T47D (cell line): ENCODE measurements around the gene UMODL1.

ENCODE experiments used
- DNase-seq, 2 experiments: peaks; one replicate each; pipeline versions ENCODE4 v3.0.0 to v3.0.0-alpha.2; 2011 to 2012; ENCODE audit warnings: low read depth in 1 of 2, low spot score in 1 of 2
- JUND ChIP-seq: IDR thresholded peaks from 2 replicates; pipeline ENCODE4 v1.6.1; 2012; ENCODE audit warnings: low read depth
- in situ Hi-C: cut with HindIII; loops from 2 replicates; pipeline ENCODE4 v1.10.0; 2016; ENCODE audit warnings: low sequenced_read_pairs, low pct_unique_long_range_greater_than_20kb

The UMODL1 gene

DNA sequence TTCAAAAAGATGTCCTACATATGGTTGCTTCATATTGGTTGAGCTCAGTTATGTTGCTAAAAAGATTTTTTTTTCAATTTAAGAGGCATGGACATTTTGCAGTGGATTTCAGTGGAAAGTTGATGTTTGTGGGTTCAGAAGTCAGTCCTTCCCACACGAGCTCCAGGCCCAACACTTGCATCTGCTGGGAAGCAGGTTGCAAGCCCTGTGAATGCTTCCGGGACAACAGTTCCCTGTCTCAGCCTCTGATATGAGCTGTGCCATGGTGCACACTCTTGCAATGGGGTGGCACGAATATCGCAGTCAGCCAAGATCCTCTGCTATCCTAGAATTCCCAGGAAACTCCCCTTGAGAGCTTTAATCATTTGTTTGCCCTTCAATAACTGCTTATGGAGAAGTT is 117.5 kb downstream of the UMODL1 start:
- in situ Hi-C loops, result no loop called here

DNA sequence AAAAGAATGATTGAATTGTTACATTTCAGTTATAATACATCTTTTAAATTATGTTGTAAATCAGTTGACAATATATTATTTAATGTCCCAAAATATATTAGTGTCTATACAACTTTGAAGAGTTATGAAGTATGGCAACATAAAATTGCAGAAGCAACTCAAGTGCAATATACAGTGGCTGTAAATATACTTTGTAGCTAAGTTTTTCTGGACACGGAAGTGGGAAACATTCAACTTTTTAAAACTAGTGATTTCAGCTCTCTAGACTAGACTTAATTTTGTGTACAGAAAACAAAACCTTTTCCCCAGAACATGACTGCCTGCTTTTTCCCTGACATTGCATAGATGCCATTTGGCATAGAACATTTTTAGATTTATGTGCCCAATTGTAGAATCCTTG is 118.3 kb downstream of the UMODL1 start:
- in situ Hi-C loops, result no loop called here
- DNase-seq, result no peak
- no peak for TF ChIP-seq JUND

More for the DNA sequence above, 117.5 kb downstream of the UMODL1 start:
- no peak for TF ChIP-seq JUND
- no peak for DNase-seq

DNA sequence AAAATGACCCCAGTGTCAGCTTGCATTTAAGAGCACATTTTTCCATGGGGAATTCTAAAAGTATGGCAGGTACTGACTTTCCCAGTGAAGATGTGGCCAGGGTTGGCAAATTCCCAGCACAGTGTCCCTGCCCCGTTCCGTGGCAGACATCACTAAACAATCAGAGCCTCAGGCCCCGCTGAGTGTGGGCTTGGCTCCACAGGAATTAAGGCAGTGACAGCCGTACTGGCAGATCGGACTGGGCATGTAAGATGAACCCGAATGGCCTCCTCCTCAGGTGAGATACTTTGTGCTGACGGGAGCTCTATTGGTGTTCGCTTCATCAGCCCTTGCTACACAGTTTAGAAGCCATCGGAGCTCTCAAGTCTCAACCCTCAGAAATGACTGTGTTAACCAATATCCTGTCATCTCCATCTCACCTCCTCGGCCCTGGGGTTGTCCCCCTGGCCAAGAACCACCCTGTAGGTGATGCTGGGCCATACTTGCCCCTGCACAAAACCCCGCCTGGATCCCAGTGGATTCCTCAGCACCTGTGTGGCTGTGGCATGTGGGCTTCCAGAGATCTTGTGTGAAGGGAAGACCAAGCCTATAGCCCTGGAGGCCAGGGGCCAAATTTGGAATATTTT is 118.9 kb downstream of the UMODL1 start:
- no peak for DNase-seq
- in situ Hi-C loops, result no loop called here
- TF ChIP-seq JUND, result no peak

- in situ Hi-C loops, result no loop called here
- no peak for DNase-seq
- TF ChIP-seq JUND, result no peak
Measured at GRCh38 chr21:42190486-42190863, 119.4 kb downstream of the UMODL1 start.

- in situ Hi-C loops, result no loop called here
- no peak for TF ChIP-seq JUND
- no peak for DNase-seq
Measured at GRCh38 chr21:42191064-42191463, 119.9 kb downstream of the UMODL1 start.

DNA sequence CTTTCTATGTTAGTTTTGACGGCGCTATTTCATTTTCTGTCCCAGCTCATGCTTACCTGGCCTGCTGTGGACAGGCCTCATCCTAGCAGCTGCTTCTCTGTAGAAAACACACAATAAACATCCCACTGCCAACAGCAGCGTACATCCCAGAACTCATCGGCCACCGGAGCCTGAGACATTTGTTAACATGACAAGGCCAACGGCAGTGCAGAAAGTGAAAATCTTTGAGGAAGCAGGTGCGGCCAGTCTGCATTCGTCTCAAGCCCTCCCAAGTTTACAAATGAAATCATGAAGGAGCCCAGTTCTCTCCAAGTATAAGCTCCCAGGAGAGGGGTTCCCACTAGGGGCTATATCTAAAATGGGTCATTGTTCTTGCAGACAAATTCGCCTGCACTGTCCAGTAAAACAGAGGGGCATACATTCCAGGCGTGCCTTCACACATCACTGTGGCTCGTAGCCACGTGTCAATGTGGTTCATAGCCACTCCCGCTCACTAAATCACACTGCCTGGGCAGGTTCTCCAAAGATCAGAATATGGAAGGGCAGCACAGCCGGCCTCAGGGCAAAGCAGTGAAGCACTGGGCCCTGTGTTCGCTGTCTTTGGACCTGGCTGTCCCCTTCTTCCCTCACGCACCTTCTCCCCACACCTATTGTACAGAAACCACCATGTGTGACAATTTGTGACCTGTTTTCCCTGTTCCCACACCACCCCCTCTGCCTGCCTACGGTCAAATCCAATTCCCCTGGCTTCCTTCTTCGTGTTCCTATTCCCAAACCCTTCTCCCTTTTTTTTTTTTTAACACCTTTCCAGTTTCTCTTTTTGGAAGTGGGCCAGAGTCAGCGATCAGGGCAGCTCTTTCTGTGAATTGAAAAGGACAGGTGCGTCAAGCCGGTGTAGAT is 120.8 kb downstream of the UMODL1 start:
- in situ Hi-C loops, result no loop called here
- no peak for TF ChIP-seq JUND
- DNase-seq, result no peak
